ENCODE results near the gene WNK1.

Gene WNK1

DNA sequence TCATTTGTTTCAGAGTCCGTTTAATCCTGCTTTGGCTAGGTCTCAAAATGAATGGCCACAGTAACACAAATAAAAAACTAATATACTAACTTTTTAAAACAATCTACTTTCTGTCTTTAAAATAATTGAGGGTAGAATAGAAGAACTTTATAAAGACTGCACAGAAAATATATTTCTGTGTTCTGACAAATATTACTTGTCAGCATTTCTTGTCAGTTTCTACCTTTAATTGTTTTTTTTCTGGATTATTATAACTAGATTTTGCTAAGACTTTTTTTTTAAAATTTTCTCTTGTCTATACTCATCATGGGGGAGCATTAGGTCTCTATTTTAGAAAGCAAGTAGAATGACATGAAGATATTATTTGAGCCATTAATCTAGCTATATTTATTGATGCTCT is 110.9 kb downstream of the WNK1 start:
- no peak for DNase-seq (ENCODE audit: low spot score)

DNA sequence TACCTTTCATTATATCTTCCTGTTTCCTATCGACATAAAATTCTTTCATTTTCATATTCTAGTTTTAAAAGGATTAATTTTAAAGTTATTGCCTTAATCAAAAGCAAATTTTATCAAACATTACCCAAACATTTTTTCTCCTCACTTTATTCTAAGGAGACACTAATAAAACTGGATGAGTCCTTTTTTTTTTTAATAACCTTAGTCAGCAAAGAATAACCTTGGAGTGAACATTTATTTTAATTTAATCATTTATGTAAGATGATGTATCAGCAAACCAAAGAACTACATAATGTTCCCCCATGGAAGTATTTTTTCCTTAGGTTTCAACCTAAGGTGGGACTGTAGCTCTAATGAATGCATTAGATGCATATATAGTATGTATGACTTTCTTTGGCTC is 113.2 kb downstream of the WNK1 start:
- DNase-seq (ENCODE audit: low spot score): no peak
- TF ChIP-seq, protein P1, sequence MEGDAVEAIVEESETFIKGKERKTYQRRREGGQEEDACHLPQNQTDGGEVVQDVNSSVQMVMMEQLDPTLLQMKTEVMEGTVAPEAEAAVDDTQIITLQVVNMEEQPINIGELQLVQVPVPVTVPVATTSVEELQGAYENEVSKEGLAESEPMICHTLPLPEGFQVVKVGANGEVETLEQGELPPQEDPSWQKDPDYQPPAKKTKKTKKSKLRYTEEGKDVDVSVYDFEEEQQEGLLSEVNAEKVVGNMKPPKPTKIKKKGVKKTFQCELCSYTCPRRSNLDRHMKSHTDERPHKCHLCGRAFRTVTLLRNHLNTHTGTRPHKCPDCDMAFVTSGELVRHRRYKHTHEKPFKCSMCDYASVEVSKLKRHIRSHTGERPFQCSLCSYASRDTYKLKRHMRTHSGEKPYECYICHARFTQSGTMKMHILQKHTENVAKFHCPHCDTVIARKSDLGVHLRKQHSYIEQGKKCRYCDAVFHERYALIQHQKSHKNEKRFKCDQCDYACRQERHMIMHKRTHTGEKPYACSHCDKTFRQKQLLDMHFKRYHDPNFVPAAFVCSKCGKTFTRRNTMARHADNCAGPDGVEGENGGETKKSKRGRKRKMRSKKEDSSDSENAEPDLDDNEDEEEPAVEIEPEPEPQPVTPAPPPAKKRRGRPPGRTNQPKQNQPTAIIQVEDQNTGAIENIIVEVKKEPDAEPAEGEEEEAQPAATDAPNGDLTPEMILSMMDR (IDR thresholded peaks at IDR 0.05; ENCODE audit: extremely low read depth, missing control alignments): no peak

More for the DNA sequence above, 110.9 kb downstream of the WNK1 start:
- TF ChIP-seq, protein P1 (IDR thresholded peaks at IDR 0.05; ENCODE audit: extremely low read depth, missing control alignments): no peak

DNA sequence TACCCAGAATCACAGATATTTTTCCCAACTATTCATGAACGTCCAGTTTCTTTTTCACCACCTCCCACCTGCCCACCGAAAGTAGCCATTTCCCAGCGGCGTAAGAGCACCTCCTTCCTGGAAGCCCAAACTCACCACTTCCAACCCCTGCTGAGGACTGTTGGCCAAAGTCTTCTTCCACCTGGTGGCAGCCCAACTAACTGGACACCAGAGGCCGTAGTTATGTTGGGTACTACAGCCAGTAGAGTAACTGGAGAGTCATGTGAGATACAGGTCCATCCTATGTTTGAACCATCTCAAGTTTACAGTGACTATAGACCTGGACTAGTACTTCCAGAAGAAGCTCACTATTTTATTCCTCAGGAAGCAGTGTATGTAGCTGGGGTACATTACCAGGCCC is 115.5 kb downstream of the WNK1 start:
- TF ChIP-seq, protein P1 (IDR thresholded peaks at IDR 0.05; ENCODE audit: extremely low read depth, missing control alignments): no peak
- DNase-seq (ENCODE audit: low spot score): no peak

DNA sequence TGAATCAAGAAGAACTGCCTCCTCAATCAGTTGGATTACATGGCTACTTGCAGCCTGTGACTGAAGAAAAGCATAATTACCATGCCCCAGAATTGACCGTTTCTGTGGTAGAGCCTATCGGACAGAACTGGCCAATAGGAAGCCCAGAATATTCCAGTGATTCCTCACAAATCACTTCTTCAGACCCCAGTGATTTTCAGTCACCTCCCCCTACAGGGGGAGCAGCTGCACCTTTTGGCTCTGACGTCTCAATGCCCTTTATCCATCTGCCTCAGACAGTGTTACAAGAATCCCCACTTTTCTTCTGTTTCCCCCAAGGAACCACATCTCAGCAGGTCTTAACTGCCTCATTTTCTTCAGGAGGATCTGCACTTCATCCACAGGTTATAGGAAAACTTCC is 116.3 kb downstream of the WNK1 start:
- no peak for DNase-seq (ENCODE audit: low spot score)
- TF ChIP-seq, protein P1 (IDR thresholded peaks at IDR 0.05; ENCODE audit: extremely low read depth, missing control alignments): no peak

DNA sequence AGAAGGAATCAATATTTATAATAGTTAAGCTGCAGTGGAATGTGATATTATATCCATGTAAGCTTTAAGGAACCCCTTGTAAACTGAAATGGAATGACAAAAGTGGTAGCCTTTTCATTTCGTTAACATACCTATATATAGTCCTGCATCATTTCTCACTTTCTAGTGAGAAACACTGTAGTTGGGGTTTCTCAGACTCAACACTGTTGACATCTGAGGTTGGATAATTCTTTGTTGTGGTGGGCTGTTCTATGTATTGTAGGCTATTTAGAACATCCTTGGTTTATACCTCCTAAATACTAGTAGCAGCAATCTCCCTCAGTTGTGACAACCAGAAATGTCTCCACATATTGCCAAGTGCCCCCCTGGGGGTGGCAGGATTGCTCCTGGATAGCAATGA is 118.0 kb downstream of the WNK1 start:
- no peak for DNase-seq (ENCODE audit: low spot score)
- TF ChIP-seq, protein P1 (IDR thresholded peaks at IDR 0.05; ENCODE audit: extremely low read depth, missing control alignments): no peak

DNA sequence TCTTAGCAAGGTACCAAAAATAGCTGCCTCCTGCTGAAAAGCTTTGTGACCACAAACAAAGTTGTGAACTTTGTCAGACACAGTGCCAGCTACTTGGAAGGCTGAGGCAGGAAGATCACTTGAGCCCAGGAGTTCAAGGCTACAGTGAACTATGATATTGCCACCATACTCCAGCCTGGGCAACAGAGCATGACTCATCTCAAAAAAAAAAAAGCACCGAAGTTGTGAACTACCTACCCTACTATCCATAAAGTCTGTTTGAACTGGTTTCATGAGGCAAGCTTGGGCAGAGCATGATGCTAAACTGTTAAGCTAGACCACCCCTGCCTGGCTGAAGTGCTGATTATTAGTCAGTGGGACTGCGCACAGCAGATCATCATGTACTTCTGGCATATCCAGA is 121.6 kb downstream of the WNK1 start:
- no peak for DNase-seq (ENCODE audit: low spot score)
- TF ChIP-seq, protein P1 (IDR thresholded peaks at IDR 0.05; ENCODE audit: extremely low read depth, missing control alignments): no peak

DNA sequence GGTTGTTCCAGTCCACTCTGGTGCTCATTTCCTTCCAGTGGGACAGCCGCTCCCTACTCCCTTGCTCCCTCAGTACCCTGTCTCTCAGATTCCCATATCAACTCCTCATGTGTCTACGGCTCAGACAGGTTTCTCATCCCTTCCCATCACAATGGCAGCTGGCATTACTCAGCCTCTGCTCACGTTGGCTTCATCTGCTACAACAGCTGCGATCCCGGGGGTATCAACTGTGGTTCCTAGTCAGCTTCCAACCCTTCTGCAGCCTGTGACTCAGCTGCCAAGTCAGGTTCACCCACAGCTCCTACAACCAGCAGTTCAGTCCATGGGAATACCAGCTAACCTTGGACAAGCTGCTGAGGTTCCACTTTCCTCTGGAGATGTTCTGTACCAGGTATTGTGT is 127.3 kb downstream of the WNK1 start:
- DNase-seq (ENCODE audit: low spot score): no peak
- TF ChIP-seq, protein P1 (IDR thresholded peaks at IDR 0.05; ENCODE audit: extremely low read depth, missing control alignments): no peak

All from GM20000 (cell line).